HepG2 (cell line): ENCODE results near the gene JADE2. TPM values are rescaled to one million over a fixed set of nuclear protein-coding genes. Genes with fewer than 3 reads are reported as not detected.
A peak's percentile ranks its signal among the peaks of the same experiment; 100 is the strongest.

Experiments
- AKAP8 ChIP-seq: sonication (generic); formaldehyde crosslinking; IDR thresholded peaks from 2 replicates; pipeline ENCODE4 v1.5.1; 2020; ENCODE audit warnings: mild to moderate bottlenecking, missing genetic modification reagents
- FOXO4 ChIP-seq: sonication (generic); formaldehyde crosslinking; conservative IDR thresholded peaks from 2 replicates; pipeline ENCODE4 v1.8.1; 2023; ENCODE audit warnings: missing genetic modification reagents
- HNF4G ChIP-seq, 2 experiments: sonication (generic) in 1 of 2; formaldehyde crosslinking in 1 of 2; IDR thresholded peaks; 2 replicates each; pipeline versions ENCODE4 v1.4.0 to v1.6.1; 2011 to 2020; ENCODE audit warnings: borderline replicate concordance in 2 of 2, low read depth in 2 of 2, mild to moderate bottlenecking in 2 of 2, low read length in 1 of 2, missing genetic modification reagents in 1 of 2, moderate library complexity in 1 of 2
- HOMEZ ChIP-seq: IDR thresholded peaks from 2 replicates; pipeline ENCODE4 v1.6.1; 2016; ENCODE audit warnings: low read depth
- HOXA9 ChIP-seq: sonication (generic); formaldehyde crosslinking; IDR thresholded peaks from 2 replicates; pipeline ENCODE4 v1.8.1; 2022; ENCODE audit warnings: missing genetic modification reagents, mild to moderate bottlenecking, moderate library complexity, borderline replicate concordance
- SMARCE1 ChIP-seq: fragments of 450-650 bp; IDR thresholded peaks from 2 replicates; pipeline ENCODE4 v1.6.1; 2017; ENCODE audit warnings: borderline replicate concordance
- ZNF276 ChIP-seq: sonication (generic); formaldehyde crosslinking; IDR thresholded peaks from 2 replicates; pipeline ENCODE4 v1.4.0; 2020; ENCODE audit warnings: mild to moderate bottlenecking, low read depth, missing genetic modification reagents
- ZNF724P ChIP-seq: sonication (generic); formaldehyde crosslinking; IDR thresholded peaks from 2 replicates; pipeline ENCODE4 v1.8.0; 2022; ENCODE audit warnings: missing genetic modification reagents, borderline replicate concordance
- polyA plus RNA-seq, 8 experiments: library from polyadenylated mRNA; depleted of rRNA in 3 of 8; stranded (reverse) in 7 of 8; unstranded in 1 of 8; fragments of >200 nt; fragmentation: Illumina TruSeq in 4 of 8; extraction: Trizol in 4 of 8; gene quantifications; 2 replicates each; pipeline versions ENCODE4 v1.2.1 to v1.2.3, GENCODE V29; 2011 to 2016; ENCODE audit warnings: low read depth in 4 of 8, missing spikeins in 1 of 8, mixed read lengths in 1 of 8; ENCODE audit not compliant: insufficient read depth in 1 of 8
- total RNA-seq, 5 experiments: library from RNA; depleted of rRNA; stranded (reverse); fragments of >200 nt; fragmentation: Illumina TruSeq; extraction: Trizol; gene quantifications; 2 replicates each; pipeline ENCODE4 v1.2.3, GENCODE V29; 2016; ENCODE audit warnings: low read depth in 1 of 5

JADE2 gene
- total and polyA plus RNA-seq, 2 of the 13 experiments (the other 11 are each of a cell fraction or from before 2014, with no cell fraction given), result 7.5 to 15.1 TPM

DNA sequence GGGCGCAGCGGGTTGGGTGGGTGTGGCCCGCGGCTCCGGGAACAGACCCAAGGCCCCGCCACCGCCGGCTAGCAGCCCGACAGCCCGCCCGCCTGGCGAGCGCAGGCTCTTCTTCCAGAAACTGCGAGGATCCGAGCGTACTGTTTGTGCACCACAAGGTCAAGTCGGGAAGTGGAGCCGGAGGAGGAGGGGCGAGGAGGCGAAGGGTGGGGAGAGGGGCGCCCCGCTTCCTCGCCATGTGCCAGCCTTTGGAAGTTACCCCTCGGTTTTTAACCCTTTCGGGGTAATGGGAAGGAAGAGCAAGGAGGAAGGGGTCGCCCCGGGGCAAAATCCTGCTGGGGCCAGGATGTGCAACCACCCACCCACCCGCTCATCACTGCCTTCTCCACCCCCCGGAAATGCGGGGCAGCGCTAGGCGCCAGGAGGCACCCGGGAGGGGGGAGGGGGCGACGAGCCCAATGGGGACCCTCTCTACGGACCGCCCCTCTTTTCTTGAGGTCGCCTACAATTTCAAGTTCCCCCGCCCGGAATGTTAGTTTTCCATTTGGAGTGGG is 1.1 kb upstream of the JADE2 start (continued):
- TF ChIP-seq ZNF276 (no peak), FOXO4 (CRISPR knock-in tag) (no peak), SMARCE1 (no peak), AKAP8 (0 out of 2 replicates have a peak, but pooled peaks have one; percentile 57), HNF4G (IDR thresholded peaks at IDR 0.05; ENCODE audit: borderline replicate concordance, low read depth, low read length) (no peak), HNF4G (CRISPR knock-in tag; IDR thresholded peaks at IDR 0.05; ENCODE audit: borderline replicate concordance, low read depth) (no peak; the same call in 1 of the 2 replicates), ZNF724P (CRISPR knock-in tag) (0 out of 2 replicates have a peak, but pooled peaks have one; percentile 38), HOMEZ (CRISPR knock-in tag) (no peak), HOXA9 (CRISPR knock-in tag) (no peak)
